Measurements from ENCODE around the gene NOVA2.
A peak's percentile ranks its signal among the peaks of the same experiment; 100 is the strongest.

NOVA2 gene

GRCh38 chr19:46000491-46001246 lies 27.0 kb upstream of the NOVA2 start:
- no peak for FAIRE-seq

- FAIRE-seq = no peak
Measured at GRCh38 chr19:45999653-46000121, 26.0 kb upstream of the NOVA2 start.

- no peak for FAIRE-seq
Measured at GRCh38 chr19:45998834-45999233, 25.2 kb upstream of the NOVA2 start.

- no peak for FAIRE-seq
Measured at GRCh38 chr19:45996933-45997332, 23.3 kb upstream of the NOVA2 start.

GRCh38 chr19:45995715-45996385 lies 22.2 kb upstream of the NOVA2 start:
- FAIRE-seq = no peak

GRCh38 chr19:45994998-45995714 lies 21.5 kb upstream of the NOVA2 start, which contains the start of gene CCDC61:
CCDC61 (plus strand) TSS chr19:45995467; CDS start chr19:46003019, 7,552 bp downstream.
- FAIRE-seq = peak; percentile 99

GRCh38 chr19:45994456-45994997 lies 20.9 kb upstream of the NOVA2 start:
- no peak for FAIRE-seq

GRCh38 chr19:45990113-45990728 lies 16.6 kb upstream of the NOVA2 start:
- FAIRE-seq = no peak

- FAIRE-seq = no peak
Measured at GRCh38 chr19:45985321-45985720, 11.7 kb upstream of the NOVA2 start.

- FAIRE-seq = no peak
Measured at GRCh38 chr19:45981350-45981749, 7.7 kb upstream of the NOVA2 start.

- no peak for FAIRE-seq
Measured at GRCh38 chr19:45978156-45978555, 4.5 kb upstream of the NOVA2 start.

GRCh38 chr19:45976178-45976577 lies 2.5 kb upstream of the NOVA2 start:
- no peak for FAIRE-seq

GRCh38 chr19:45975306-45976070 lies 1.8 kb upstream of the NOVA2 start:
- FAIRE-seq = no peak

- no peak for FAIRE-seq
Measured at GRCh38 chr19:45972947-45973540, 621 bp downstream of the NOVA2 start.

- FAIRE-seq = no peak
Measured at GRCh38 chr19:45972081-45972946, 1.4 kb downstream of the NOVA2 start.

GRCh38 chr19:45971260-45971902 lies 2.3 kb downstream of the NOVA2 start:
- no peak for FAIRE-seq

- FAIRE-seq = no peak
Measured at GRCh38 chr19:45969676-45970075, 4.0 kb downstream of the NOVA2 start.

- no peak for FAIRE-seq
Measured at GRCh38 chr19:45968626-45969025, 5.0 kb downstream of the NOVA2 start.

GRCh38 chr19:45967246-45967645 lies 6.4 kb downstream of the NOVA2 start:
- no peak for FAIRE-seq

- no peak for FAIRE-seq
Measured at GRCh38 chr19:45962021-45962420, 11.6 kb downstream of the NOVA2 start.

All from G401.6 (cell line).